ENCODE results near the gene KLK8. TPM values are rescaled to one million over a fixed set of nuclear protein-coding genes. Genes with fewer than 3 reads are reported as not detected.

KLK8 gene
- total and polyA plus RNA-seq, 7 donors = not detected

- Histone ChIP-seq H3K27me3 (peaks cover 0 to 21% (median 0%) of the 10 kb centered on the region in 3 donors), H3K27ac (no peak overlapping the region)
These were observed 35.1 kb upstream of the KLK8 start for GRCh38 chr19:51036519-51036918.

GRCh38 chr19:51034704-51035103, 33.3 kb upstream of the KLK8 start, which contains the start of gene KLK12:
TSS of gene KLK12 (minus strand) at chr19:51035002. CDS start at chr19:51034621, 381 bp downstream.
- intact Hi-C loops (cut with DNase I) = no loop called here
- no peak for DNase-seq
- no peaks in the 10 kb centered on the region for H3K36me3 ChIP-seq
- no peaks in the 10 kb centered on the region for H3K4me1 ChIP-seq
- TF ChIP-seq POLR2AphosphoS5 (IDR thresholded peaks at IDR 0.05) (no peak), CTCF (IDR thresholded peaks at IDR 0.05) (no peak), POLR2A (IDR thresholded peaks at IDR 0.05) (no peak), EP300 (IDR thresholded peaks at IDR 0.05) (no peak)
- 33 to 44% methylated on average over 11 of the region's 11 CpGs for WGBS, 2 donors
- peaks cover 0 to 22% (median 0%) of the 10 kb centered on the region in 3 donors for H3K27me3 ChIP-seq
- H3K4me3 ChIP-seq = no peak within 1 kb of the TSS
- H3K9me3 ChIP-seq = no peaks in the 10 kb centered on the region
- no peak within 1 kb of the TSS for H3K27ac ChIP-seq

More at GRCh38 chr19:51036519-51036918, 35.1 kb upstream of the KLK8 start:
- H3K4me3 ChIP-seq = no peak overlapping the region
- intact Hi-C loops (cut with DNase I) = no loop called here
- DNase-seq = peak; percentile 8
- H3K36me3 ChIP-seq = no peaks in the 10 kb centered on the region
- H3K9me3 ChIP-seq = no peaks in the 10 kb centered on the region
- no peaks in the 10 kb centered on the region for H3K4me1 ChIP-seq
- WGBS, 2 donors = 45 to 53% methylated on average over 9 of the region's 9 CpGs
- TF ChIP-seq CTCF (IDR thresholded peaks at IDR 0.05) (no peak), POLR2AphosphoS5 (IDR thresholded peaks at IDR 0.05) (no peak), EP300 (IDR thresholded peaks at IDR 0.05) (no peak), POLR2A (IDR thresholded peaks at IDR 0.05) (no peak)

- TF ChIP-seq POLR2AphosphoS5 (IDR thresholded peaks at IDR 0.05) (no peak), POLR2A (IDR thresholded peaks at IDR 0.05) (no peak), CTCF (IDR thresholded peaks at IDR 0.05) (no peak), EP300 (IDR thresholded peaks at IDR 0.05) (no peak)
- Histone ChIP-seq H3K4me3 (no peak overlapping the region), H3K27me3 (peaks cover 0 to 44% (median 0%) of the 10 kb centered on the region in 3 donors), H3K4me1 (no peaks in the 10 kb centered on the region), H3K27ac (no peak overlapping the region), H3K36me3 (no peaks in the 10 kb centered on the region), H3K9me3 (no peaks in the 10 kb centered on the region)
- DNase-seq = peak; percentile 38
- 92% methylated on average over 28 of the region's 28 CpGs for WGBS, 2 donors
- intact Hi-C loops (cut with DNase I) = no loop called here
These were observed 30.4 kb upstream of the KLK8 start for GRCh38 chr19:51031880-51032225.

GRCh38 chr19:51031220-51031879, 29.9 kb upstream of the KLK8 start:
- Histone ChIP-seq H3K27me3 (peaks cover 0 to 50% (median 1%) of the 10 kb centered on the region in 3 donors), H3K9me3 (no peaks in the 10 kb centered on the region), H3K4me1 (no peaks in the 10 kb centered on the region), H3K27ac (no peak overlapping the region), H3K36me3 (no peaks in the 10 kb centered on the region), H3K4me3 (no peak overlapping the region)
- DNase-seq = peak; percentile 29
- no peak for TF ChIP-seq CTCF (IDR thresholded peaks at IDR 0.05)
- no peak for TF ChIP-seq POLR2A (IDR thresholded peaks at IDR 0.05)
- TF ChIP-seq EP300 (IDR thresholded peaks at IDR 0.05) = no peak
- no peak for TF ChIP-seq POLR2AphosphoS5 (IDR thresholded peaks at IDR 0.05)
- intact Hi-C loops (cut with DNase I) = no loop called here
- WGBS, 2 donors = 82 to 91% methylated on average over 7 of the region's 7 CpGs

Measured in sigmoid colon (tissue), 7 donors.